NCI-H187 treated with DMSO at 0.1 percent for 48 hours (cell line): Measurements from ENCODE around the gene SFSWAP.
"Not testable (repeated sequence)": the region's sequence is repeated elsewhere in the genome, so short reads cannot be mapped to it uniquely, and the experiment has no call there.

Source experiments
- DNase-seq: peaks from one replicate; lab custom pipeline; 2025; lab: John Stamatoyannopoulos, UW

SFSWAP gene

GRCh38 chr12:131702573-131702877 is 8.4 kb upstream of the SFSWAP start:
- no peak for DNase-seq

- no peak for DNase-seq
Observed at GRCh38 chr12:131703161-131703560, 7.7 kb upstream of the SFSWAP start.

- no peak for DNase-seq
Observed at GRCh38 chr12:131704509-131704908, 6.4 kb upstream of the SFSWAP start.

DNA sequence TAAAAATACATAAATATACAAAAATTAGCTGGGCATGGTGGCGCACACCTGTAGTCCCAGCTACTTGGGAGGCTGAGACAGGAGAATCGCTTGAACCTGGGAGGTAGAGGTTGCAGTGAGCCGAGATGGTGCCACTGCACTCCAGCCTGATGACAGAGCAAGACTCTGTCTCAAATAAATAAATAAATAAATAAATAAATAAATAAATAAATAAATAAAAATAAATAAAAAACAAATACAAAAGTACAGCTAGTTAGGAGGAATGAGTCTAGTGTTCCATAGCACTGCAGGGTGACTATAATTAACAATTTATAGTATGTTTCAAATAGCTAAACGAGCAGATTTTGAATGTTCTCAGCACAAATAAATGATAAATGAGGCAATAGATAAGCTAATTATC is 4.2 kb upstream of the SFSWAP start:
- not testable (repeated sequence) for DNase-seq

GRCh38 chr12:131709226-131709625 is 1.7 kb upstream of the SFSWAP start:
- DNase-seq = no peak

- no peak for DNase-seq
Observed at GRCh38 chr12:131711551-131712205, 788 bp downstream of the SFSWAP start.

DNA sequence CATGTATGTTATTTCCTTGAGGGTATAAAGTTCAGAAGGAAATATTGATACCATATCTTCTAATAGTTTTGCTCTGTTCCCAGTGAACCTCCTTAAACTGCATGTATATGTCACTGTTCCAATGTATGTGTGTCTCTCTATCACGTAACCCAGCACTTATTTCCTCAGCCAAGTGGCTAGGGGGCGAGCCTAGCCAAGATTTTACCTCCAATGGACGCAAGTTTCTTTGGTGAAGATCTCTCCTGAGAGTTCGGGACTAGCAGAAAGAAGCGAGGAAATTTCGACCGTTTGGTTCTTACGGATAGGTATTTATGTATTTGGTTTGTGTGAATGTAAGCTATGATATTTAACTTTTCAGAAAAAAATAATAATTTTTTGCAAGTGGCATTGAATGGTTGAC is 2.5 kb downstream of the SFSWAP start:
- no peak for DNase-seq

GRCh38 chr12:131714759-131715158 is 3.9 kb downstream of the SFSWAP start:
- DNase-seq = no peak

DNA sequence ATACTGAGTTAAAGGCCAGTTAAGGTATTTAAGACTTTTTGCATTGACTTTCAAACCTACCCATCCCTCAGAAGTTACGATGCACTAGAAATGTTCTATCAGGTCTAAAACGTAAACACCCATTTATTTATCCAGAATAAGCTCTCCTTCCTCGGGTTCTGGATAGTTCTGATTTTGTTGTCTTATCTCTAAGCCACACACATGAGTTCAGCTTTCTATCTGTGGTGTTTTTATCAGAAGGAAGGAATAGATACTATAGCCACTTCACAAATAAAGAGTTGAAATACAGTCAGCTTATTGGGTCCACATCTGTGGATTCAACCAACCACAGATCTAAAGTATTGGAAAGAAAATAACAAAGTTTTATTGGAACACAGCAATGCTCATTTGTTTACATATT is 5.4 kb downstream of the SFSWAP start:
- no peak for DNase-seq

GRCh38 chr12:131720241-131720640 is 9.4 kb downstream of the SFSWAP start:
- DNase-seq = no peak

GRCh38 chr12:131720921-131721320 is 10.0 kb downstream of the SFSWAP start:
- DNase-seq = no peak

- DNase-seq = no peak
Observed at GRCh38 chr12:131721548-131721947, 10.7 kb downstream of the SFSWAP start.

- no peak for DNase-seq
Observed at GRCh38 chr12:131723532-131723931, 12.6 kb downstream of the SFSWAP start.

DNA sequence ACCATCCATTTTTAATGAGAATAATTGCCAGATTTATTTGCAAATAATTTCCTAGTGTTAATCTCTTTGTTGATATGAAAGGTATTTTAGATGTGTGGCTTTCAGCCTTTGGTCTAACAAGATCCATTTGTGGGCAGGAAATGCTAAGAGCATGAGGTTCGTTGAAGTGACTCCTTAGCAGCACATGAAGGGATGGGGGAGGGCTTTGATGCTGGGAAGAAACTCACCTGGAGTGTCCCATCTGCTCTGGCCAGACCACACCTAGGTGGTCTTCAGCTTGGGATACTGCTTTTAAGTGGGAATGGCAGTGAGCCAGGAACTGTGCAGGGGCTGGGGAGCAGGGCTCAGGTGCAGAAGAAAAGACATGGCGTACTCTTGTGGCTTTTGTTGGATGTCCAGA is 13.6 kb downstream of the SFSWAP start:
- no peak for DNase-seq

GRCh38 chr12:131725503-131725902 is 14.6 kb downstream of the SFSWAP start:
- no peak for DNase-seq

GRCh38 chr12:131728720-131729119 is 17.8 kb downstream of the SFSWAP start:
- DNase-seq = no peak

DNA sequence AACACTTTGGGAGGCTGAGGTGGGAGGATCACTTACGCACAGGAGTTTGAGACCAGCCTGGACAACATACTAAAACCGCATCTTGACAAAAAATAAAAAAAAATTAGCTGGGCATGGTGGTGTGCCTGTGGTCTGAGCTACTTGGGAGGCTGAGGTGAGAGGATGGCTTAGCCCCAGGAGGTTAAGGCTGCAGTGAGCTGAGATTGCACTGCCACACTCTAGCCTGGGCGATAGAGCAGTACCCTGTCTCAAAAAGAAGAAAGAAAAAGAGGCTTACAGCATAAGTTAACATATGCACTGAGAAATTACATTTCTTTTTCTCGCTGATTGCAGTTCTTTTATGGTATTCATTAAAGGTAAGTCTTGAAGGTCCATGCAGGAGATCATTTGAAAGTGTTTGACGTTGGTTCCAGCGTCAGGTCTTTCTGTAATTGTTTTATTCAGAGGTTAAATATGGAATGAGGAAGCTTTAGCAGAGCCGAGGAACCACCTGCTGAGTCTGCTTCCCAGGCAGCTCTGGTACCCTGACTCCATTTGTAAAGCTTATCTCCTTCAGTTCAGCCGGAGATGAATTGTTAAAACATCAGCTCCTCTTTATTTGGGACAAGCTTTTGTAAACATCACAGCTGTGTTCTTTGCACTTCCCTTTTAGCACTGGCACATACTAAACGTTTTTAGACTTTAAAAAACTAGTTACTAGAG is 18.5 kb downstream of the SFSWAP start:
- no peak for DNase-seq

DNA sequence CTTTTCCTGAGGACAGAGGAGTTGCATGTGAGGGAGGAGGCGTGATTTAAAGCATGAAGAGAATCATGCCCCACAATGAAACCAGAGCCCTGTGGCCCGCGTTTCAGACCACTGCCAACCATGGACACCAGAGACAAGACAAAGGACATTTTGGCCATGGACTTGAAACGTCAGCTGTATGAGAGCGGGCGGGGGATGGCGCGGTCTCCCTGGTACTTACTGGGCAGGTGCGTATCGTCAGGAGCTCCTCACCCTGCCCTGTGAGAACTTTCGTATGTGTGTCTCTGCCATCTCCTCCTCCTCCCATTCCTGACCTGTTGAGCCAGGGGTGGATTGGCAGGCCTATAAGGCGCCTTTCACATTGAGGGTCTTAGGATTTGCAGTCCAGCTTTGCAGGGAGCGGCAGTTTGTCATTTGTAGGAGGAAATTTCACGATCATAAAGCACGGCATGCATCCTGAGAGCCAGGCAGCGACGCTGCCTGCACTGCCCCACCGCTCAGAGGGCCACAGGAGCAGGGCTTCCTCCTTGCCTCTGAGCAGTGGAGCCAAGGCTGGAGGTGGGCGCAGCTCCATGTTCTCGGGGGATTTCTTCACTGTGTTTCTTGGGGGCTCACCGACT is 22.2 kb downstream of the SFSWAP start:
- DNase-seq = no peak

DNA sequence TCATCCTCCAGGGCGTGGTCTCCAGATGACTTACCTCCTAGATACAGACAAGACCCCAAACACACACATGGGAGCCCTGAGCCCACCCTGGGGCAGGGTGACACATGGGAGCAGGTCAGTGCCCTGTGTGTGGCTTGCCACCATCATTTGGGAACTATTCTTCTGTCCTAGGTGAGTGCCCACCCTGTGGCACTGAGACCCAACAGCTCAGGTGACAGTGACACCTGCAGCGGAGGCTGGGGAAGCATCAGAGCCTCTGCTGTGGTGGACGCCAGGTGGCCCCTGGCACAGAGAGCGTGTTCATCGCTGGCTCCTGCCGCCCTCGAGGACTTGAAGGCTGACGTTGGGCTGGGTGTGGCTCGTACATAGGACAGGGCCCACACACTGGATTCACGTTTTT is 23.0 kb downstream of the SFSWAP start:
- DNase-seq = no peak

DNA sequence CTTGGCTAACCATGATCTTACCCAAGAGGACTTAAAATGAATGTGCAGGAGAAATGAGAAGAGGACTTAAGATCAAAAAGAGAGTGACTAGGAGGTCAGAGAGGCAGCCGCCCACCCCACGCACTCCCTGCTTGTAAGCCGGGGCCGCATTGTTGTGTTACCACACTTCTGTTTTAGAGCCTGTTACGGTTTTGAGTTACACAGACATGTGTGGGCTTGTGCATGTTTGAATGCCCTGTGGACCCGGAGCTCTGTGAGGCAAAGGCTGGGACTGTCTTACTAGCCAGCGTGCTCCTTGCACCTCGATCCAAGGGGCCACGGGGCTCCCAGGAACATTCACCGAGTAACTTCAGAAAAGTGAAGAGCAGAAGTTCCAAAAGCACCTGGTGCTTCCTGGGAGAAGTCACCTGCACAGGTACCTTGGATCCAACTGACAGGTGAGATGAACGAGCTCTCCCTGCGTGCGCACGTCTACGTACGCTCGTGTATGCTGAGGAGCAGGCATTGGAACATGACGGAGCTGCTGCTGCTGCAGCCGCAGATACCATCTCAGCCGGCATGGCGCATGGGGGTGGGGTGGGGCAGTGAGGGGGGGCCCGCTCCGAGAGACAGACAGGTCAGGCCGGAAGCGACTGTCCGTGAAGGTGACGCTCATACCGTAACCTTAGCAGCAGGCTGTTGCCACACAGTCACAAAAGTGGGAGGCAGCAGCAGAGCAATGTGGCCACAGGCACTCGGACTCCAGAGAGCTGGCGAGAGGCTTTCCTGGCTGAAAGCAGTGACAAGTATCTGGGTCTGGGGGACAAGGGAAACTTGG is 23.7 kb downstream of the SFSWAP start:
- DNase-seq = no peak

GRCh38 chr12:131735153-131735456 is 24.2 kb downstream of the SFSWAP start:
- no peak for DNase-seq

DNA sequence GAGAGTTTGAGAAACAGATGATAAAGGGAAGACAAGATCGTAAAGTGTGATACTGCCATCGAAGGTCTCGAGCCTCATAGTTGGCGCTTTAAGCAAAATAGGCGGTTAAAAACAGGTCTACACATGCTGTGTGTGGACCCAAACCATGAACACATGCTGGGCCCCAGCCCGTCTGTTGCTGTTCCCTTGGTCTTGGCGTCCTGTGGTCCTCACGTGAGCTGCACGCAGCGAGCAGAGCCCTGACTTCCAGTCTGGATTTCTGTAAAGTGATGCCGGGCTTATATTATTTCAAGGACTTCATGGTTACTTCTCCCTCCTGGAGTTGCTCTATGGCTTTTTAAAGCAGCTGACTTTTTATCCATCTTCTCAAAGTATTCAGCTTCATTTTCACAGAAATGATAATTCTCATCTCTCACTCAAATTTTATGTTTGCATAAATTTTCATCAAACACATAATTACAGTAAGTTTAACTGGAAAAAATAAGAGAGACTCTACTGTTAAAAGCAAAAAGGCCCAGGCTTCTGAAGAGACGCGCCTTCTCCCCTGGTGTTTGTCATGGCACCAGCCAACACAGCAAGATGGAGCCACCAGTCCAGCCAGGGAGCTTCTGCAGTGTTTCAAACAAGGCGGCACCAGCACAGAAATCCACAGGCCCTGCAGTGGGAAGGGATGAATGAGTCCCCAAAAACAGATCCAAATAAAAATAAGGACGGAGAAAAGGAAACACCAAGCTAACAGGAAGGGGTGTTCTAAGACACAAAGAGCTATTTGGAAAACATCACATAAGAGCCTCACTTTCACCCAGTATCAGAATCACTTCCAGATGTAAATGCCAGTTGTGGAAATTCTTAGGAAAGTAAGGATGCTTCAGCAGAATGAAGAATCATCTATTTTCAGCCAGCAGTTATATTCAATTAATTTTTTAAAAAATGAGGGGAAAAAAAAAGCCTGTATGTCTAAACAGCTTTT is 24.9 kb downstream of the SFSWAP start:
- DNase-seq = no peak
